ENCODE results near the gene ARMC5. TPM values are rescaled to one million over a fixed set of nuclear protein-coding genes. Genes with fewer than 3 reads are reported as not detected.

ARMC5 gene
- total and polyA plus RNA-seq, 9 of the 15 experiments (the other 6 are each of a cell fraction or from before 2014, with no cell fraction given) = 0.11 to 13.5 (median 2.1) TPM

DNA sequence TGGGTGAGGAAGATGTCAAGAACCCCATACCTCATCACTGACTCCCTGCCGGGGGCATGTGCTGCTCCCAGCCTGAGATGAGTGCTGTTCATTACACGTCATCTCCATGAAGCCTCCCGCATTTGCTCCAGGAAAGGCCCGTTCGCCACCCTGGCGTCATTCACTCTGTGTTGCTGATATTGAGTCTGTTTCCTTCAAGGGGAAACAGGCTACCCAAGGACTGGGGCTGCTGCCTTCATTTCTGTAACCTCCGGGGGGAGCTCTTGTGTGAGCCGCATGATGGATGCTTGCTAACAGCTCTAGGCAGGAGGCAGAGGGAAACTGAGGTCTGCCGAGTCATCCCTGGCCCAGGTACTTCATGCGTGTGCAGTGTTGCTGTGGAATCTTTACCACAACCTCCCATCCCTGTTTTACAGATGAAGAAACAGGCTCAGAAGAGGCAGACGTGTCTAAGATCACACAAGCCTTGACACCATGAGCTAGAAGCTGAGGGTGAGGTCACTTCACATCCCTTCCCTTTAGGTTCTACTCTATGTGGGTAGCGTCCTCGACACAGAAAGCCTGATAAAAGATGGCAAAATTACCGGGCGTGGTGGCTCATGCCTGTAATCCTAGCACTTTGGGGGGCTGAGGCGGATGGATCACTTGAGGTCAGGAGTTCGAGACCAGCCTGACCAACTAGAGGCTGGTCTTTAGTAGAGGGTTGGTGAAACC, 3.5 kb upstream of the ARMC5 start (continued):
- TF ChIP-seq, protein P1, sequence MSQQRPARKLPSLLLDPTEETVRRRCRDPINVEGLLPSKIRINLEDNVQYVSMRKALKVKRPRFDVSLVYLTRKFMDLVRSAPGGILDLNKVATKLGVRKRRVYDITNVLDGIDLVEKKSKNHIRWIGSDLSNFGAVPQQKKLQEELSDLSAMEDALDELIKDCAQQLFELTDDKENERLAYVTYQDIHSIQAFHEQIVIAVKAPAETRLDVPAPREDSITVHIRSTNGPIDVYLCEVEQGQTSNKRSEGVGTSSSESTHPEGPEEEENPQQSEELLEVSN (IDR thresholded peaks at IDR 0.05; ENCODE audit: borderline replicate concordance in 1 of 2, extremely low read depth in 1 of 2, insufficient read depth in 1 of 2, insufficient read length in 1 of 2, low read depth in 1 of 2, low read length in 1 of 2, poor library complexity in 1 of 2, severe bottlenecking in 1 of 2) = peak in 1 of 2 experiments; percentile 15
- TF ChIP-seq, protein P2, sequence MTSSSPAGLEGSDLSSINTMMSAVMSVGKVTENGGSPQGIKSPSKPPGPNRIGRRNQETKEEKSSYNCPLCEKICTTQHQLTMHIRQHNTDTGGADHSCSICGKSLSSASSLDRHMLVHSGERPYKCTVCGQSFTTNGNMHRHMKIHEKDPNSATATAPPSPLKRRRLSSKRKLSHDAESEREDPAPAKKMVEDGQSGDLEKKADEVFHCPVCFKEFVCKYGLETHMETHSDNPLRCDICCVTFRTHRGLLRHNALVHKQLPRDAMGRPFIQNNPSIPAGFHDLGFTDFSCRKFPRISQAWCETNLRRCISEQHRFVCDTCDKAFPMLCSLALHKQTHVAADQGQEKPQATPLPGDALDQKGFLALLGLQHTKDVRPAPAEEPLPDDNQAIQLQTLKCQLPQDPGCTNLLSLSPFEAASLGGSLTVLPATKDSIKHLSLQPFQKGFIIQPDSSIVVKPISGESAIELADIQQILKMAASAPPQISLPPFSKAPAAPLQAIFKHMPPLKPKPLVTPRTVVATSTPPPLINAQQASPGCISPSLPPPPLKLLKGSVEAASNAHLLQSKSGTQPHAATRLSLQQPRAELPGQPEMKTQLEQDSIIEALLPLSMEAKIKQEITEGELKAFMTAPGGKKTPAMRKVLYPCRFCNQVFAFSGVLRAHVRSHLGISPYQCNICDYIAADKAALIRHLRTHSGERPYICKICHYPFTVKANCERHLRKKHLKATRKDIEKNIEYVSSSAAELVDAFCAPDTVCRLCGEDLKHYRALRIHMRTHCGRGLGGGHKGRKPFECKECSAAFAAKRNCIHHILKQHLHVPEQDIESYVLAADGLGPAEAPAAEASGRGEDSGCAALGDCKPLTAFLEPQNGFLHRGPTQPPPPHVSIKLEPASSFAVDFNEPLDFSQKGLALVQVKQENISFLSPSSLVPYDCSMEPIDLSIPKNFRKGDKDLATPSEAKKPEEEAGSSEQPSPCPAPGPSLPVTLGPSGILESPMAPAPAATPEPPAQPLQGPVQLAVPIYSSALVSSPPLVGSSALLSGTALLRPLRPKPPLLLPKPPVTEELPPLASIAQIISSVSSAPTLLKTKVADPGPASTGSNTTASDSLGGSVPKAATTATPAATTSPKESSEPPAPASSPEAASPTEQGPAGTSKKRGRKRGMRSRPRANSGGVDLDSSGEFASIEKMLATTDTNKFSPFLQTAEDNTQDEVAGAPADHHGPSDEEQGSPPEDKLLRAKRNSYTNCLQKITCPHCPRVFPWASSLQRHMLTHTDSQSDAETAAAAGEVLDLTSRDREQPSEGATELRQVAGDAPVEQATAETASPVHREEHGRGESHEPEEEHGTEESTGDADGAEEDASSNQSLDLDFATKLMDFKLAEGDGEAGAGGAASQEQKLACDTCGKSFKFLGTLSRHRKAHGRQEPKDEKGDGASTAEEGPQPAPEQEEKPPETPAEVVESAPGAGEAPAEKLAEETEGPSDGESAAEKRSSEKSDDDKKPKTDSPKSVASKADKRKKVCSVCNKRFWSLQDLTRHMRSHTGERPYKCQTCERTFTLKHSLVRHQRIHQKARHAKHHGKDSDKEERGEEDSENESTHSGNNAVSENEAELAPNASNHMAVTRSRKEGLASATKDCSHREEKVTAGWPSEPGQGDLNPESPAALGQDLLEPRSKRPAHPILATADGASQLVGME (CRISPR knock-in tag; IDR thresholded peaks at IDR 0.05) = 0 out of 2 replicates have a peak, but pooled peaks have one; percentile 30
- TF ChIP-seq ATF1 (CRISPR knock-in tag; IDR thresholded peaks at IDR 0.05) (no peak), ATF1 (tag; IDR thresholded peaks at IDR 0.05) (0 out of 2 replicates have a peak, but pooled peaks have one; percentile 12), HIVEP1 (CRISPR knock-in tag; IDR thresholded peaks at IDR 0.05) (no peak), CBX2 (IDR thresholded peaks at IDR 0.05; ENCODE audit: insufficient read depth, low read length, poor library complexity, severe bottlenecking) (no peak), HNRNPH1 (optimal IDR thresholded peaks at IDR 0.05; ENCODE audit: low read depth, low read length) (no peak), GABPA (tag; conservative IDR thresholded peaks at IDR 0.05; ENCODE audit: low read depth) (no peak)
- TF ChIP-seq, protein P3, sequence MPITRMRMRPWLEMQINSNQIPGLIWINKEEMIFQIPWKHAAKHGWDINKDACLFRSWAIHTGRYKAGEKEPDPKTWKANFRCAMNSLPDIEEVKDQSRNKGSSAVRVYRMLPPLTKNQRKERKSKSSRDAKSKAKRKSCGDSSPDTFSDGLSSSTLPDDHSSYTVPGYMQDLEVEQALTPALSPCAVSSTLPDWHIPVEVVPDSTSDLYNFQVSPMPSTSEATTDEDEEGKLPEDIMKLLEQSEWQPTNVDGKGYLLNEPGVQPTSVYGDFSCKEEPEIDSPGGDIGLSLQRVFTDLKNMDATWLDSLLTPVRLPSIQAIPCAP (CRISPR knock-in tag; IDR thresholded peaks at IDR 0.05; ENCODE audit: borderline replicate concordance) = no peak
